A549 (cell line): ENCODE results near the gene CERK. TPM values are rescaled to one million over a fixed set of nuclear protein-coding genes. Genes with fewer than 3 reads are reported as not detected.

ENCODE experiments used
- ATAC-seq, 2 experiments: fragments of 200-7000 bp in 1 of 2; fragments of >200 bp in 1 of 2; cut with Nextera tagmentation in 1 of 2; cut with Tn5 transposase in 1 of 2; 3 replicates each; pipeline versions ENCODE4 v1.8.0 to v1.9.1; 2018 to 2020; ENCODE audit warnings: mild to moderate bottlenecking in 1 of 2, moderate library complexity in 1 of 2
- CTCF ChIA-PET: fragments of 300-600 bp; sonication (Branson Sonifier 250); formaldehyde crosslinking; extraction: SDS; loops from one replicate; lab custom pipeline; 2021; ENCODE audit warnings: antibody characterized with exemption, inconsistent platforms; lab: Yijun Ruan, JAX
- POLR2A ChIA-PET: fragments of 350-600 bp; formaldehyde crosslinking; extraction: SDS; loops from one replicate; lab custom pipeline; 2021; ENCODE audit warnings: antibody characterized with exemption, inconsistent platforms; lab: Yijun Ruan, JAX
- DNase-seq, 2 experiments: peaks; one replicate each; pipeline versions ENCODE4 v3.0.0 to v3.0.0-alpha.2; 2011 to 2016; ENCODE audit warnings: low read depth in 1 of 2, low spot score in 1 of 2
- FAIRE-seq: peaks from 2 replicates; lab custom pipeline; 2011; peaks lifted over from hg19 to GRCh38; lab: Jason Lieb, UNC
- H3K27ac ChIP-seq, 2 experiments: fragments of >200 bp; sonication (Bioruptor Twin); formaldehyde crosslinking; 3 replicates each; pipeline ENCODE4 v1.5.1; 2016 to 2017
- H3K4me1 ChIP-seq: fragments of >200 bp; sonication (Bioruptor Twin); formaldehyde crosslinking; 3 replicates; pipeline ENCODE4 v1.6.1; 2016
- H3K4me2 ChIP-seq: fragments of >200 bp; sonication (Bioruptor Twin); formaldehyde crosslinking; 3 replicates; pipeline ENCODE4 v1.6.1; 2016
- H3K4me3 ChIP-seq: fragments of >200 bp; sonication (Bioruptor Twin); formaldehyde crosslinking; 3 replicates; pipeline ENCODE4 v1.5.1; 2016
- H3K9me3 ChIP-seq: fragments of >200 bp; sonication (Bioruptor Twin); formaldehyde crosslinking; 3 replicates; pipeline ENCODE4 v1.6.1; 2016
- BHLHE40 ChIP-seq: IDR thresholded peaks from 2 replicates; pipeline ENCODE4 v1.6.1; 2012; ENCODE audit warnings: low read depth, low read length, inconsistent platforms
- CBX2 ChIP-seq: fragments of 200-600 bp; sonication (generic); IDR thresholded peaks from 2 replicates; pipeline ENCODE4 v1.6.1; 2016; ENCODE audit warnings: low read depth, mild to moderate bottlenecking, borderline replicate concordance
- CHD4 ChIP-seq: fragments of 200-600 bp; sonication (generic); IDR thresholded peaks from 2 replicates; pipeline ENCODE4 v1.6.1; 2016; ENCODE audit warnings: antibody characterized with exemption, mild to moderate bottlenecking, borderline replicate concordance
- EHMT2 ChIP-seq: fragments of 200-600 bp; sonication (generic); IDR thresholded peaks from 2 replicates; pipeline ENCODE4 v1.6.1; 2016; ENCODE audit warnings: antibody characterized with exemption, low read depth, mild to moderate bottlenecking, moderate library complexity
- EP300 ChIP-seq, 2 experiments: fragments of >200 bp; sonication (Bioruptor Twin); formaldehyde crosslinking; IDR thresholded peaks; 2 replicates in 1 of 2; 3 replicates in 1 of 2; pipeline ENCODE4 v1.6.1; 2016 to 2017
- FOSB ChIP-seq: fragments of 250-450 bp; sonication (Bioruptor Pico); IDR thresholded peaks from 2 replicates; pipeline ENCODE4 v1.5.0; 2020; ENCODE audit warnings: mild to moderate bottlenecking, moderate library complexity
- FOSL2 ChIP-seq, 2 experiments: fragments of 450-650 bp in 1 of 2; fragments of >200 bp in 1 of 2; sonication (Bioruptor Twin) in 1 of 2; formaldehyde crosslinking; IDR thresholded peaks; 2 replicates each; pipeline versions ENCODE4 v1.5.0 to v1.6.1; 2016 to 2020; ENCODE audit warnings: mild to moderate bottlenecking in 1 of 2, moderate library complexity in 1 of 2
- HDAC2 ChIP-seq: fragments of 200-600 bp; sonication (generic); IDR thresholded peaks from 2 replicates; pipeline ENCODE4 v1.6.1; 2016
- HEYL ChIP-seq: fragments of 250-450 bp; sonication (Bioruptor Pico); IDR thresholded peaks from 2 replicates; pipeline ENCODE4 v1.8.0; 2021; ENCODE audit warnings: mild to moderate bottlenecking, moderate library complexity
- HOXA7 ChIP-seq: fragments of 250-450 bp; sonication (Bioruptor Pico); IDR thresholded peaks from 2 replicates; pipeline ENCODE4 v1.5.0; 2020; ENCODE audit warnings: mild to moderate bottlenecking, moderate library complexity
- HOXB5 ChIP-seq: fragments of 250-450 bp; sonication (Bioruptor Pico); IDR thresholded peaks from 2 replicates; pipeline ENCODE4 v1.5.0; 2020; ENCODE audit warnings: mild to moderate bottlenecking, moderate library complexity
- MAFK ChIP-seq: fragments of 450-650 bp; IDR thresholded peaks from 2 replicates; pipeline ENCODE4 v1.6.1; 2014; ENCODE audit not compliant: partially characterized antibody
- POLR2A ChIP-seq: IDR thresholded peaks from 2 replicates; pipeline ENCODE4 v1.6.1; 2012; ENCODE audit warnings: mild to moderate bottlenecking, low read length
- RAD21 ChIP-seq, 2 experiments: fragments of >200 bp in 1 of 2; sonication (Bioruptor Twin) in 1 of 2; formaldehyde crosslinking in 1 of 2; IDR thresholded peaks in 1 of 2; conservative IDR thresholded peaks in 1 of 2; 2 replicates in 1 of 2; 3 replicates in 1 of 2; pipeline ENCODE4 v1.6.1; 2012 to 2018; ENCODE audit warnings: inconsistent platforms in 1 of 2
- RARB ChIP-seq: fragments of 250-450 bp; sonication (Bioruptor Pico); IDR thresholded peaks from 2 replicates; pipeline ENCODE4 v1.8.0; 2021; ENCODE audit warnings: mild to moderate bottlenecking, moderate library complexity
- RNF2 ChIP-seq: fragments of 200-600 bp; sonication (generic); IDR thresholded peaks from 2 replicates; pipeline ENCODE4 v1.6.1; 2016; ENCODE audit warnings: low read depth, mild to moderate bottlenecking, antibody characterized with exemption, moderate library complexity, borderline replicate concordance
- SMC3 ChIP-seq: fragments of >200 bp; sonication (Bioruptor Twin); formaldehyde crosslinking; IDR thresholded peaks from 3 replicates; pipeline ENCODE4 v1.6.1; 2018; ENCODE audit warnings: inconsistent platforms
- ZC3H11A ChIP-seq: fragments of 450-650 bp; IDR thresholded peaks from 2 replicates; pipeline ENCODE4 v1.6.1; 2014; ENCODE audit warnings: antibody characterized with exemption, mild to moderate bottlenecking
- WGBS: methylation state at CpG from one replicate; pipeline ENCODE4 v1.1.6; 2017; ENCODE audit errors: missing lambda C conversion rate; 5-methylcytosine and 5-hydroxymethylcytosine counted together
- polyA plus RNA-seq, 4 experiments: library from polyadenylated mRNA; depleted of rRNA in 3 of 4; stranded (reverse); fragments of >200 nt; fragmentation: RNase III in 1 of 4; extraction: RNeasy Plus Mini Kit Qiagen cat#74134 plus additional on column Dnase treatment in 1 of 4; gene quantifications; 2 replicates in 3 of 4; 3 replicates in 1 of 4; pipeline ENCODE4 v1.2.3, GENCODE V29; 2011 to 2017
- TF ChIP-seq, protein P1 (sequence below): fragments of >200 bp; sonication (Bioruptor Twin); formaldehyde crosslinking; IDR thresholded peaks from 3 replicates; pipeline ENCODE4 v1.5.1; 2016
- TF ChIP-seq, protein P2 (sequence below): fragments of 250-450 bp; sonication (Bioruptor Pico); IDR thresholded peaks from 2 replicates; pipeline ENCODE4 v1.5.0; 2020; ENCODE audit warnings: low read depth, mild to moderate bottlenecking, moderate library complexity
- TF ChIP-seq, protein P3 (sequence below): fragments of 250-450 bp; sonication (Bioruptor Pico); IDR thresholded peaks from 2 replicates; pipeline ENCODE4 v1.5.0; 2021; ENCODE audit warnings: mild to moderate bottlenecking, moderate library complexity, borderline replicate concordance
- TF ChIP-seq, protein P4 (sequence below): fragments of >200 bp; sonication (Bioruptor Twin); formaldehyde crosslinking; IDR thresholded peaks from 2 replicates; pipeline ENCODE4 v1.6.1; 2016
- TF ChIP-seq, protein P5 (sequence below): fragments of 200-600 bp; sonication (generic); IDR thresholded peaks from 2 replicates; pipeline ENCODE4 v1.6.1; 2016; ENCODE audit warnings: antibody characterized with exemption, mild to moderate bottlenecking, moderate library complexity

CERK gene
- polyA plus RNA-seq, 2 of the 4 experiments (the other 2 are of a cell fraction): 13.1 to 15.6 TPM

DNA sequence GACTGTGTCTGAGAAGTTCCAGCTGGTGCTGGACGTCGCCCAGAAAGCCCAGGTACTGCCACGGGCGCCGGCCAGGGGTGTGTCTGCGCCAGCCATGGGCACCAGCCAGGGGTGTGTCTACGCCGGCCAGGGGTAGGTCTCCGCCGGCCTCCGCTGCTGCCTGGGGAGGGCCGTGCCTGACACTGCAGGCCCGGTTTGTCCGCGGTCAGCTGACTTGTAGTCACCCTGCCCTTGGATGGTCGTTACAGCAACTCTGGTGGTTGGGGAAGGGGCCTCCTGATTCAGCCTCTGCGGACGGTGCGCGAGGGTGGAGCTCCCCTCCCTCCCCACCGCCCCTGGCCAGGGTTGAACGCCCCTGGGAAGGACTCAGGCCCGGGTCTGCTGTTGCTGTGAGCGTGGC is 69.9 kb downstream of the CERK start (continued):
- TF ChIP-seq POLR2A: no peak
- TF ChIP-seq FOSL2 (IDR thresholded peaks at IDR 0.05): no peak
- no peak for TF ChIP-seq FOSL2 (CRISPR knock-in tag; IDR thresholded peaks at IDR 0.05)

DNA sequence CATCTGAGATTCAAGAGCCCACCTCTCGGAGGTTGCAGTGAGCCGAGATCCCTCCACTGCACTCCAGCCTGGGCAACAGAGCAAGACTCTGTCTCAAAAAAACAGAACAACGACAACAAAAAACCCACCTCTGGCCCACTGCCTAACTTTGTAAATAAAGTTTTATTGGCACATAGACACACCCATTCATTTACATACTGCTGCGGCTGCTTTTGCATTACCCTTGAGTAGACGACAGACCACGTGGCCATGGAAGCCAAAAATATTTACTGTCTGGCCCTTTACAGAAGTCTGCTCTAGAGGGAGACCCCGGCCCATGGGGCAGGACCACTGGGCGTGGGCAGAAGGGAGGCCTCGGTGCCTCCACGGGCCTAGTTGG is 70.8 kb downstream of the CERK start:
- Histone ChIP-seq H3K4me2 (no peak overlapping the region), H3K4me3 (no peak overlapping the region), H3K27ac (no peak overlapping the region), H3K4me1 (no peaks in the 10 kb centered on the region), H3K9me3 (no peaks in the 10 kb centered on the region)
- 73% methylated on average over 6 of the region's 10 CpGs for WGBS
- ATAC-seq: no peak
- no peak for DNase-seq
- no peak for FAIRE-seq
- TF ChIP-seq CBX2: no peak
- no peak for TF ChIP-seq HDAC2
- TF ChIP-seq, protein P1, sequence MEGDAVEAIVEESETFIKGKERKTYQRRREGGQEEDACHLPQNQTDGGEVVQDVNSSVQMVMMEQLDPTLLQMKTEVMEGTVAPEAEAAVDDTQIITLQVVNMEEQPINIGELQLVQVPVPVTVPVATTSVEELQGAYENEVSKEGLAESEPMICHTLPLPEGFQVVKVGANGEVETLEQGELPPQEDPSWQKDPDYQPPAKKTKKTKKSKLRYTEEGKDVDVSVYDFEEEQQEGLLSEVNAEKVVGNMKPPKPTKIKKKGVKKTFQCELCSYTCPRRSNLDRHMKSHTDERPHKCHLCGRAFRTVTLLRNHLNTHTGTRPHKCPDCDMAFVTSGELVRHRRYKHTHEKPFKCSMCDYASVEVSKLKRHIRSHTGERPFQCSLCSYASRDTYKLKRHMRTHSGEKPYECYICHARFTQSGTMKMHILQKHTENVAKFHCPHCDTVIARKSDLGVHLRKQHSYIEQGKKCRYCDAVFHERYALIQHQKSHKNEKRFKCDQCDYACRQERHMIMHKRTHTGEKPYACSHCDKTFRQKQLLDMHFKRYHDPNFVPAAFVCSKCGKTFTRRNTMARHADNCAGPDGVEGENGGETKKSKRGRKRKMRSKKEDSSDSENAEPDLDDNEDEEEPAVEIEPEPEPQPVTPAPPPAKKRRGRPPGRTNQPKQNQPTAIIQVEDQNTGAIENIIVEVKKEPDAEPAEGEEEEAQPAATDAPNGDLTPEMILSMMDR: no peak
- TF ChIP-seq RAD21 (conservative IDR thresholded peaks at IDR 0.05 in 1 of 2, IDR thresholded peaks at IDR 0.05 in 1 of 2): no peak
- no peak for TF ChIP-seq HOXA7
- TF ChIP-seq, protein P2, sequence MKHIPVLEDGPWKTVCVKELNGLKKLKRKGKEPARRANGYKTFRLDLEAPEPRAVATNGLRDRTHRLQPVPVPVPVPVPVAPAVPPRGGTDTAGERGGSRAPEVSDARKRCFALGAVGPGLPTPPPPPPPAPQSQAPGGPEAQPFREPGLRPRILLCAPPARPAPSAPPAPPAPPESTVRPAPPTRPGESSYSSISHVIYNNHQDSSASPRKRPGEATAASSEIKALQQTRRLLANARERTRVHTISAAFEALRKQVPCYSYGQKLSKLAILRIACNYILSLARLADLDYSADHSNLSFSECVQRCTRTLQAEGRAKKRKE: no peak
- TF ChIP-seq HOXB5 (CRISPR knock-in tag): no peak
- TF ChIP-seq HEYL (CRISPR knock-in tag): no peak
- TF ChIP-seq ZC3H11A: no peak
- POLR2A ChIA-PET: no interaction called here
- CTCF ChIA-PET: no interaction called here

DNA sequence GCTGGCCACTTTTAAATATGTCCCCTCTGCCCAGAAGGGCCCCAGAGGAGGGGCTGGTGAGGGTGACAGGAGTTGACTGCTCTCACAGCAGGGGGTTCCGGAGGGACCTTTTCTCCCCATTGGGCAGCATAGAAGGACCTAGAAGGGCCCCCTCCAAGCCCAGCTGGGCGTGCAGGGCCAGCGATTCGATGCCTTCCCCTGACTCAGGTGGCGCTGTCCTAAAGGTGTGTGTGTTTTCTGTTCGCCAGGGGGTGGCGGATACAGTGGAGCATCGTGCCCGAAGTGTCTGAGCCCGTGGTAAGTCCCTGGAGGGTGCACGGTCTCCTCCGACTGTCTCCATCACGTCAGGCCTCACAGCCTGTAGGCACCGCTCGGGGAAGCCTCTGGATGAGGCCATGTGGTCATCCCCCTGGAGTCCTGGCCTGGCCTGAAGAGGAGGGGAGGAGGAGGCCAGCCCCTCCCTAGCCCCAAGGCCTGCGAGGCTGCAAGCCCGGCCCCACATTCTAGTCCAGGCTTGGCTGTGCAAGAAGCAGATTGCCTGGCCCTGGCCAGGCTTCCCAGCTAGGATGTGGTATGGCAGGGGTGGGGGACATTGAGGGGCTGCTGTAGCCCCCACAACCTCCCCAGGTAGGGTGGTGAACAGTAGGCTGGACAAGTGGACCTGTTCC is 71.3 kb downstream of the CERK start:
- FAIRE-seq: no peak
- WGBS: 100% methylated on average over 1 of the region's 17 CpGs
- POLR2A ChIA-PET: no interaction called here
- Histone ChIP-seq H3K27ac (no peak overlapping the region), H3K4me2 (no peak overlapping the region), H3K4me3 (no peak overlapping the region), H3K4me1 (peaks cover 4% of the 10 kb centered on the region), H3K9me3 (no peaks in the 10 kb centered on the region)
- TF ChIP-seq MAFK: no peak
- no peak for TF ChIP-seq RNF2
- TF ChIP-seq EHMT2: no peak
- no peak for TF ChIP-seq FOSB (CRISPR knock-in tag)
- TF ChIP-seq BHLHE40: no peak
- TF ChIP-seq RARB (CRISPR knock-in tag): no peak
- TF ChIP-seq, protein P3, sequence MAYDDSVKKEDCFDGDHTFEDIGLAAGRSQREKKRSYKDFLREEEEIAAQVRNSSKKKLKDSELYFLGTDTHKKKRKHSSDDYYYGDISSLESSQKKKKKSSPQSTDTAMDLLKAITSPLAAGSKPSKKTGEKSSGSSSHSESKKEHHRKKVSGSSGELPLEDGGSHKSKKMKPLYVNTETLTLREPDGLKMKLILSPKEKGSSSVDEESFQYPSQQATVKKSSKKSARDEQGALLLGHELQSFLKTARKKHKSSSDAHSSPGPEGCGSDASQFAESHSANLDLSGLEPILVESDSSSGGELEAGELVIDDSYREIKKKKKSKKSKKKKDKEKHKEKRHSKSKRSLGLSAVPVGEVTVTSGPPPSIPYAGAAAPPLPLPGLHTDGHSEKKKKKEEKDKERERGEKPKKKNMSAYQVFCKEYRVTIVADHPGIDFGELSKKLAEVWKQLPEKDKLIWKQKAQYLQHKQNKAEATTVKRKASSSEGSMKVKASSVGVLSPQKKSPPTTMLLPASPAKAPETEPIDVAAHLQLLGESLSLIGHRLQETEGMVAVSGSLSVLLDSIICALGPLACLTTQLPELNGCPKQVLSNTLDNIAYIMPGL (CRISPR knock-in tag): no peak
- TF ChIP-seq SMC3: no peak
- TF ChIP-seq ZC3H11A: no peak
- TF ChIP-seq, protein P4, sequence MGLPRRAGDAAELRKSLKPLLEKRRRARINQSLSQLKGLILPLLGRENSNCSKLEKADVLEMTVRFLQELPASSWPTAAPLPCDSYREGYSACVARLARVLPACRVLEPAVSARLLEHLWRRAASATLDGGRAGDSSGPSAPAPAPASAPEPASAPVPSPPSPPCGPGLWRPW: no peak
- no peak for TF ChIP-seq HDAC2
- no peak for TF ChIP-seq POLR2A
- no peak for TF ChIP-seq EP300 (IDR thresholded peaks at IDR 0.05)
- TF ChIP-seq, protein P5, sequence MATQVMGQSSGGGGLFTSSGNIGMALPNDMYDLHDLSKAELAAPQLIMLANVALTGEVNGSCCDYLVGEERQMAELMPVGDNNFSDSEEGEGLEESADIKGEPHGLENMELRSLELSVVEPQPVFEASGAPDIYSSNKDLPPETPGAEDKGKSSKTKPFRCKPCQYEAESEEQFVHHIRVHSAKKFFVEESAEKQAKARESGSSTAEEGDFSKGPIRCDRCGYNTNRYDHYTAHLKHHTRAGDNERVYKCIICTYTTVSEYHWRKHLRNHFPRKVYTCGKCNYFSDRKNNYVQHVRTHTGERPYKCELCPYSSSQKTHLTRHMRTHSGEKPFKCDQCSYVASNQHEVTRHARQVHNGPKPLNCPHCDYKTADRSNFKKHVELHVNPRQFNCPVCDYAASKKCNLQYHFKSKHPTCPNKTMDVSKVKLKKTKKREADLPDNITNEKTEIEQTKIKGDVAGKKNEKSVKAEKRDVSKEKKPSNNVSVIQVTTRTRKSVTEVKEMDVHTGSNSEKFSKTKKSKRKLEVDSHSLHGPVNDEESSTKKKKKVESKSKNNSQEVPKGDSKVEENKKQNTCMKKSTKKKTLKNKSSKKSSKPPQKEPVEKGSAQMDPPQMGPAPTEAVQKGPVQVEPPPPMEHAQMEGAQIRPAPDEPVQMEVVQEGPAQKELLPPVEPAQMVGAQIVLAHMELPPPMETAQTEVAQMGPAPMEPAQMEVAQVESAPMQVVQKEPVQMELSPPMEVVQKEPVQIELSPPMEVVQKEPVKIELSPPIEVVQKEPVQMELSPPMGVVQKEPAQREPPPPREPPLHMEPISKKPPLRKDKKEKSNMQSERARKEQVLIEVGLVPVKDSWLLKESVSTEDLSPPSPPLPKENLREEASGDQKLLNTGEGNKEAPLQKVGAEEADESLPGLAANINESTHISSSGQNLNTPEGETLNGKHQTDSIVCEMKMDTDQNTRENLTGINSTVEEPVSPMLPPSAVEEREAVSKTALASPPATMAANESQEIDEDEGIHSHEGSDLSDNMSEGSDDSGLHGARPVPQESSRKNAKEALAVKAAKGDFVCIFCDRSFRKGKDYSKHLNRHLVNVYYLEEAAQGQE: no peak
- no peak for TF ChIP-seq HOXB5 (CRISPR knock-in tag)
- no peak for TF ChIP-seq CHD4
- no peak for TF ChIP-seq HEYL (CRISPR knock-in tag)
- no peak for DNase-seq
- no peak for ATAC-seq
- CTCF ChIA-PET: no interaction called here
